HepG2 (cell line): ENCODE data around the gene FIZ1. TPM values are rescaled to one million over a fixed set of nuclear protein-coding genes. Genes with fewer than 3 reads are reported as not detected.

ENCODE experiments used
- ATF5 ChIP-seq: sonication (generic); formaldehyde crosslinking; IDR thresholded peaks from 2 replicates; pipeline ENCODE4 v1.4.0; 2020; ENCODE audit warnings: mild to moderate bottlenecking, low read depth, missing genetic modification reagents
- ELF1 ChIP-seq: sonication (generic); formaldehyde crosslinking; IDR thresholded peaks from 2 replicates; pipeline ENCODE4 v1.4.0; 2020; ENCODE audit warnings: missing genetic modification reagents
- FOXA3 ChIP-seq: IDR thresholded peaks from 2 replicates; pipeline ENCODE4 v1.6.1; 2016; ENCODE audit warnings: missing genetic modification reagents, missing compliant biosample characterization
- GRHL1 ChIP-seq: sonication (generic); formaldehyde crosslinking; conservative IDR thresholded peaks from 2 replicates; pipeline ENCODE4 v1.8.0; 2022; ENCODE audit warnings: missing genetic modification reagents
- HDAC2 ChIP-seq: sonication (generic); formaldehyde crosslinking; IDR thresholded peaks from 2 replicates; pipeline ENCODE4 v1.4.0; 2020; ENCODE audit warnings: missing genetic modification reagents
- HNF1B ChIP-seq: sonication (generic); formaldehyde crosslinking; IDR thresholded peaks from 2 replicates; pipeline ENCODE4 v1.5.1; 2020; ENCODE audit warnings: mild to moderate bottlenecking, moderate library complexity, missing genetic modification reagents
- KAT2B ChIP-seq: fragments of 150-350 bp; IDR thresholded peaks from 2 replicates; pipeline ENCODE4 v1.6.1; 2014; ENCODE audit warnings: low read depth, low read length, borderline replicate concordance
- KAT7 ChIP-seq: IDR thresholded peaks from 2 replicates; pipeline ENCODE4 v1.6.1; 2018; ENCODE audit warnings: borderline replicate concordance, missing compliant biosample characterization
- NFYB ChIP-seq: sonication (generic); formaldehyde crosslinking; IDR thresholded peaks from 2 replicates; pipeline ENCODE4 v1.4.0; 2020; ENCODE audit warnings: missing genetic modification reagents
- ZBED4 ChIP-seq: sonication (generic); formaldehyde crosslinking; IDR thresholded peaks from 2 replicates; pipeline ENCODE4 v1.4.0; 2020; ENCODE audit warnings: missing genetic modification reagents, borderline replicate concordance
- ZBTB4 ChIP-seq: sonication (generic); formaldehyde crosslinking; IDR thresholded peaks from 2 replicates; pipeline ENCODE4 v1.4.0; 2020; ENCODE audit warnings: missing genetic modification reagents, mild to moderate bottlenecking, borderline replicate concordance
- ZNF484 ChIP-seq: sonication (generic); formaldehyde crosslinking; IDR thresholded peaks from 2 replicates; pipeline ENCODE4 v1.5.1; 2020; ENCODE audit warnings: mild to moderate bottlenecking, low read depth, missing genetic modification reagents, borderline replicate concordance
- ZNF572 ChIP-seq: sonication (generic); formaldehyde crosslinking; IDR thresholded peaks from 2 replicates; pipeline ENCODE4 v1.5.1; 2020; ENCODE audit warnings: mild to moderate bottlenecking, missing genetic modification reagents
- ZNF616 ChIP-seq: sonication (generic); formaldehyde crosslinking; IDR thresholded peaks from 2 replicates; pipeline ENCODE4 v1.5.0; 2020; ENCODE audit warnings: low read depth, mild to moderate bottlenecking, missing genetic modification reagents
- ZNF761 ChIP-seq: sonication (generic); formaldehyde crosslinking; conservative IDR thresholded peaks from 2 replicates; pipeline ENCODE4 v1.4.0; 2020; ENCODE audit warnings: mild to moderate bottlenecking, missing genetic modification reagents
- polyA plus RNA-seq, 8 experiments: library from polyadenylated mRNA; depleted of rRNA in 3 of 8; stranded (reverse) in 7 of 8; unstranded in 1 of 8; fragments of >200 nt; fragmentation: Illumina TruSeq in 4 of 8; extraction: Trizol in 4 of 8; gene quantifications; 2 replicates each; pipeline versions ENCODE4 v1.2.1 to v1.2.3, GENCODE V29; 2011 to 2016; ENCODE audit warnings: low read depth in 4 of 8, missing spikeins in 1 of 8, mixed read lengths in 1 of 8; ENCODE audit not compliant: insufficient read depth in 1 of 8
- total RNA-seq, 5 experiments: library from RNA; depleted of rRNA; stranded (reverse); fragments of >200 nt; fragmentation: Illumina TruSeq; extraction: Trizol; gene quantifications; 2 replicates each; pipeline ENCODE4 v1.2.3, GENCODE V29; 2016; ENCODE audit warnings: low read depth in 1 of 5
- TF ChIP-seq, protein P1 (sequence below): sonication (generic); formaldehyde crosslinking; IDR thresholded peaks from 2 replicates; pipeline ENCODE4 v1.4.0; 2020; ENCODE audit warnings: missing genetic modification reagents, borderline replicate concordance

FIZ1 gene
- total and polyA plus RNA-seq, 2 of the 13 experiments (the other 11 are each of a cell fraction or from before 2014, with no cell fraction given), result 3.6 to 5.9 TPM

DNA sequence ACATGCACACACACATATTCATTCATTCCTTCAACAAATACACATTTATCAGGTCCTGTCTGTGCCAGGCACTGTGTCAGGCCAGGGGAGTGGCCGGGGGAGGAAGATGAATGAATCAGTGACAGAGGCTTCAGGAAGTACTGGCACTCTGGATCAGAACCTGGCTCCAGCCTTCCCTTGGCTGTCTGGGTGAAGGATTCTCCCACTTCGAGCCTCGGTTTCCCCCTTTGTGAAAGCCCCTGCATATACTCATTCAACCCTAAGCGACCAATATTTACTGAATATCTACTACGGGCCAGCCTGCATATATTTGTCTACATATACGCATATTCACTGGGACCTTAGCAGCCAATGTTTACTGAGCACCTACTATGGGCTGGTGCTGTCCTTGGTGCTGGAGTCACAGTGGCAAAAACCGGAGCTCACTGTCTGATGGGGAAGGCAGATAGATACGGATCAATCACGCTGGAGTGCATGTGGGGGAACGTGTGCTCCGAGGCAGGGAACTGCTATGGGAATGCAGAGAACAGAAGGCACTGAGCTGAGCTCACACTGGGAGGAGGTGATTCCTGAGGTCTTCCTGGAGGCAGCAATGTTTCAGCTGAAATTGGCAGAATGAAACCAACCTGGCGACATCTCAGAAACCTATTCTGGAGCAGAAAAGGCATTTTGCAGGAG, 18.0 kb downstream of the FIZ1 start (continued):
- TF ChIP-seq ZBTB4 (CRISPR knock-in tag), result no peak
- TF ChIP-seq ZNF484 (CRISPR knock-in tag), result no peak
- no peak for TF ChIP-seq ZNF572 (CRISPR knock-in tag)
- peak; percentile 59 for TF ChIP-seq HDAC2 (CRISPR knock-in tag)
- TF ChIP-seq KAT2B, result no peak
- no peak for TF ChIP-seq ELF1 (CRISPR knock-in tag)
- TF ChIP-seq ZNF616 (CRISPR knock-in tag), result no peak; the same call in 1 of the 2 replicates
- TF ChIP-seq GRHL1 (CRISPR knock-in tag), result no peak
- peak; percentile 6; the same call in 1 of the 2 replicates for TF ChIP-seq NFYB
- TF ChIP-seq FOXA3 (CRISPR knock-in tag), result peak; percentile 47; the same call in 1 of the 2 replicates
- TF ChIP-seq ZNF761, result no peak
- TF ChIP-seq ZBED4 (CRISPR knock-in tag), result peak; percentile 36; the same call in 1 of the 2 replicates
- TF ChIP-seq ATF5 (CRISPR knock-in tag), result peak; percentile 72; the same call in 1 of the 2 replicates
- no peak for TF ChIP-seq KAT7 (CRISPR knock-in tag)
- no peak for TF ChIP-seq HNF1B
- TF ChIP-seq, protein P1, sequence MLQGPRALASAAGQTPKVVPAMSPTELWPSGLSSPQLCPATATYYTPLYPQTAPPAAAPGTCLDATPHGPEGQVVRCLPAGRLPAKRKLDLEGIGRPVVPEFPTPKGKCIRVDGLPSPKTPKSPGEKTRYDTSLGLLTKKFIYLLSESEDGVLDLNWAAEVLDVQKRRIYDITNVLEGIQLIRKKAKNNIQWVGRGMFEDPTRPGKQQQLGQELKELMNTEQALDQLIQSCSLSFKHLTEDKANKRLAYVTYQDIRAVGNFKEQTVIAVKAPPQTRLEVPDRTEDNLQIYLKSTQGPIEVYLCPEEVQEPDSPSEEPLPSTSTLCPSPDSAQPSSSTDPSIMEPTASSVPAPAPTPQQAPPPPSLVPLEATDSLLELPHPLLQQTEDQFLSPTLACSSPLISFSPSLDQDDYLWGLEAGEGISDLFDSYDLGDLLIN (CRISPR knock-in tag), result no peak
